ENCODE measurements around the gene KIF6.
A peak's percentile ranks its signal among the peaks of the same experiment; 100 is the strongest.

KIF6 gene

GRCh38 chr6:39724787-39725631 is at the start of gene KIF6:
Gene KIF6, minus strand, starts transcription at chr6:39725408. Its CDS starts 98 bp downstream, at chr6:39725310.
- H3K4me3 ChIP-seq: peak within 1 kb of the TSS; percentile 49 to 73 (median 60)
- no peaks in the 10 kb centered on the region for H3K36me3 ChIP-seq
- 0 out of 20 replicates have a peak, but pooled peaks cover 0 to 5% (median 0%) of the 10 kb centered on the region in 10 experiments for H3K4me1 ChIP-seq
- no peaks in the 10 kb centered on the region for H3K27me3 ChIP-seq
- TF ChIP-seq Cebpa-rat (IDR thresholded peaks at IDR 0.05): no peak
- H3K9ac ChIP-seq: peak within 1 kb of the TSS in 8 of 11 experiments; percentile 20 to 58 (median 50); a peak in 8 of 22 replicates
- H4K20me1 ChIP-seq: no peaks in the 10 kb centered on the region
- peak within 1 kb of the TSS; percentile 60 to 80 (median 68) for H3K4me2 ChIP-seq
- H3K27ac ChIP-seq: no peak within 1 kb of the TSS; a peak in 1 of 22 replicates
- H3K9me3 ChIP-seq (replicated peaks in 1 of 11): peaks cover 0 to 7% (median 0%) of the 10 kb centered on the region in 11 experiments; a peak in 3 of 22 replicates

GRCh38 chr6:39773782-39774181 is 48.6 kb upstream of the KIF6 start:
- Histone ChIP-seq H3K9me3 (replicated peaks in 1 of 11) (no peaks in the 10 kb centered on the region), H3K36me3 (no peaks in the 10 kb centered on the region), H3K9ac (no peak overlapping the region), H4K20me1 (no peaks in the 10 kb centered on the region), H3K4me3 (no peak overlapping the region), H3K4me1 (no peaks in the 10 kb centered on the region), H3K4me2 (no peak overlapping the region), H3K27me3 (no peaks in the 10 kb centered on the region), H3K27ac (no peak overlapping the region)
- no peak for TF ChIP-seq Cebpa-rat (IDR thresholded peaks at IDR 0.05)

GRCh38 chr6:39772559-39773273 is 47.5 kb upstream of the KIF6 start:
- Histone ChIP-seq H3K9ac (no peak overlapping the region), H3K4me3 (no peak overlapping the region), H3K27me3 (no peaks in the 10 kb centered on the region), H4K20me1 (no peaks in the 10 kb centered on the region), H3K36me3 (no peaks in the 10 kb centered on the region), H3K4me1 (no peaks in the 10 kb centered on the region), H3K27ac (no peak overlapping the region), H3K4me2 (no peak overlapping the region), H3K9me3 (replicated peaks in 1 of 11) (no peaks in the 10 kb centered on the region)
- no peak for TF ChIP-seq Cebpa-rat (IDR thresholded peaks at IDR 0.05)

GRCh38 chr6:39770446-39770845 is 45.2 kb upstream of the KIF6 start:
- H4K20me1 ChIP-seq: no peaks in the 10 kb centered on the region
- H3K36me3 ChIP-seq: no peaks in the 10 kb centered on the region
- no peak overlapping the region for H3K4me3 ChIP-seq
- no peak overlapping the region for H3K4me2 ChIP-seq
- no peak overlapping the region for H3K27ac ChIP-seq
- no peaks in the 10 kb centered on the region for H3K4me1 ChIP-seq
- H3K9me3 ChIP-seq (replicated peaks in 1 of 11): no peaks in the 10 kb centered on the region
- H3K27me3 ChIP-seq: no peaks in the 10 kb centered on the region
- no peak for TF ChIP-seq Cebpa-rat (IDR thresholded peaks at IDR 0.05)
- H3K9ac ChIP-seq: no peak overlapping the region

GRCh38 chr6:39769012-39769411 is 43.8 kb upstream of the KIF6 start:
- Histone ChIP-seq H3K4me1 (no peaks in the 10 kb centered on the region), H3K27ac (no peak overlapping the region), H3K4me2 (no peak overlapping the region), H4K20me1 (no peaks in the 10 kb centered on the region), H3K36me3 (no peaks in the 10 kb centered on the region), H3K4me3 (no peak overlapping the region), H3K9ac (no peak overlapping the region), H3K9me3 (replicated peaks in 1 of 11) (no peaks in the 10 kb centered on the region), H3K27me3 (no peaks in the 10 kb centered on the region)
- no peak for TF ChIP-seq Cebpa-rat (IDR thresholded peaks at IDR 0.05)

- H3K9ac ChIP-seq: no peak overlapping the region
- TF ChIP-seq Cebpa-rat (IDR thresholded peaks at IDR 0.05): no peak
Measured at GRCh38 chr6:39765508-39766065, 40.4 kb upstream of the KIF6 start.

GRCh38 chr6:39760226-39760952 is 35.2 kb upstream of the KIF6 start:
- no peak for TF ChIP-seq Cebpa-rat (IDR thresholded peaks at IDR 0.05)
- H4K20me1 ChIP-seq: no peaks in the 10 kb centered on the region
- no peaks in the 10 kb centered on the region for H3K27me3 ChIP-seq
- H3K9ac ChIP-seq: no peak overlapping the region
- H3K4me1 ChIP-seq: no peaks in the 10 kb centered on the region
- H3K36me3 ChIP-seq: no peaks in the 10 kb centered on the region
- H3K27ac ChIP-seq: no peak overlapping the region
- no peak overlapping the region for H3K4me3 ChIP-seq
- no peak overlapping the region for H3K4me2 ChIP-seq
- no peaks in the 10 kb centered on the region for H3K9me3 ChIP-seq (replicated peaks in 1 of 11)

More at GRCh38 chr6:39765508-39766065, 40.4 kb upstream of the KIF6 start:
- Histone ChIP-seq H3K4me1 (no peaks in the 10 kb centered on the region), H3K4me2 (no peak overlapping the region), H3K27ac (no peak overlapping the region), H3K36me3 (no peaks in the 10 kb centered on the region), H4K20me1 (no peaks in the 10 kb centered on the region), H3K9me3 (replicated peaks in 1 of 11) (no peaks in the 10 kb centered on the region), H3K4me3 (no peak overlapping the region), H3K27me3 (no peaks in the 10 kb centered on the region)

GRCh38 chr6:39758905-39759605 is 33.8 kb upstream of the KIF6 start:
- no peak overlapping the region for H3K4me3 ChIP-seq
- no peaks in the 10 kb centered on the region for H4K20me1 ChIP-seq
- no peaks in the 10 kb centered on the region for H3K27me3 ChIP-seq
- no peak overlapping the region for H3K9ac ChIP-seq
- no peak overlapping the region for H3K27ac ChIP-seq
- H3K4me1 ChIP-seq: peaks cover 0 to 4% (median 0%) of the 10 kb centered on the region in 10 experiments; a peak in 1 of 20 replicates
- no peaks in the 10 kb centered on the region for H3K36me3 ChIP-seq
- no peak for TF ChIP-seq Cebpa-rat (IDR thresholded peaks at IDR 0.05)
- H3K9me3 ChIP-seq (replicated peaks in 1 of 11): no peaks in the 10 kb centered on the region
- H3K4me2 ChIP-seq: no peak overlapping the region

Data from BLaER1 treated with 17β-estradiol and CSF1 and Interleukin-3, amounts not matched to agents 10 nM and 100 nM (cell line).